HepG2 (cell line): Measurements from ENCODE around the gene TOP1. TPM values are rescaled to one million over a fixed set of nuclear protein-coding genes. Genes with fewer than 3 reads are reported as not detected.
A peak's percentile ranks its signal among the peaks of the same experiment; 100 is the strongest.
"Not testable (repeated sequence)": the region's sequence is repeated elsewhere in the genome, so short reads cannot be mapped to it uniquely, and the experiment has no call there.

Experiments
- ATAC-seq: fragments of 200-7000 bp; cut with Tn5 transposase; 3 replicates; pipeline ENCODE4 v1.9.1; 2020; ENCODE audit warnings: mild to moderate bottlenecking, moderate library complexity
- BruUV-seq: library from RNA; stranded (reverse); fragments of 400-500 nt; replicated peaks from 2 replicates; lab custom pipeline; 2021; lab: Mats Ljungman, UMichigan
- CTCF ChIA-PET: fragments of 300-600 bp; formaldehyde crosslinking; extraction: SDS; loops from one replicate; lab custom pipeline; 2021; ENCODE audit warnings: low total read pairs, inconsistent platforms, low intra/inter-chr PET ratio; lab: Yijun Ruan, JAX
- POLR2A ChIA-PET: fragments of 350-600 bp; sonication (Branson Sonifier 250); formaldehyde crosslinking; loops from one replicate; lab custom pipeline; 2020; ENCODE audit warnings: antibody characterized with exemption, inconsistent platforms; lab: Yijun Ruan, JAX
- DNase-seq: peaks from one replicate; pipeline ENCODE4 v3.0.0-alpha.2; 2015; ENCODE audit warnings: low spot score
- FAIRE-seq: peaks from 3 replicates; lab custom pipeline; 2011; peaks lifted over from hg19 to GRCh38; lab: Jason Lieb, UNC
- H2AFZ ChIP-seq: one replicate; pipeline ENCODE4 v1.6.1; 2011; ENCODE audit warnings: low read length, inconsistent platforms
- H3K27ac ChIP-seq: fragments of 300-600 bp; 3 replicates; pipeline ENCODE4 v1.8.0; 2011; ENCODE audit warnings: mixed run types, mild to moderate bottlenecking, mixed read lengths, low read length, inconsistent platforms; ENCODE audit not compliant: insufficient read depth; ENCODE audit errors: extremely low read length
- H3K27me3 ChIP-seq, 2 experiments: fragments of 200-600 bp in 1 of 2; 2 replicates in 1 of 2; 3 replicates in 1 of 2; pipeline versions ENCODE4 v1.6.0 to v1.8.0; 2011; ENCODE audit warnings: low read length in 2 of 2, mild to moderate bottlenecking in 2 of 2, moderate library complexity in 2 of 2, inconsistent platforms in 1 of 2; ENCODE audit not compliant: insufficient read depth in 2 of 2, control insufficient read depth in 1 of 2
- H3K36me3 ChIP-seq, 2 experiments: fragments of 200-600 bp in 1 of 2; replicated peaks in 1 of 2; 2 replicates in 1 of 2; 3 replicates in 1 of 2; pipeline versions ENCODE4 v1.5.1 to v1.8.0; 2011; ENCODE audit warnings: low read length in 2 of 2, inconsistent platforms in 1 of 2; ENCODE audit not compliant: insufficient read depth in 2 of 2, control insufficient read depth in 1 of 2
- H3K4me1 ChIP-seq: 2 replicates; pipeline ENCODE4 v1.5.1; 2012; ENCODE audit warnings: low read length, inconsistent platforms; ENCODE audit not compliant: insufficient read depth
- H3K4me2 ChIP-seq: 2 replicates; pipeline ENCODE4 v1.6.0; 2011; ENCODE audit warnings: low read depth, low read length, inconsistent platforms
- H3K4me3 ChIP-seq, 3 experiments: fragments of 200-600 bp in 1 of 3; sonication (generic), shearing (Covaris generic) in 1 of 3; replicated peaks in 1 of 3; 2 replicates each; pipeline ENCODE4 v1.5.1; 2011 to 2016; ENCODE audit warnings: low read length in 3 of 3, inconsistent platforms in 2 of 3, low read depth in 2 of 3, mild to moderate bottlenecking in 2 of 3, control low read depth in 1 of 3, mixed read lengths in 1 of 3; ENCODE audit not compliant: insufficient read depth in 1 of 3
- H3K79me2 ChIP-seq: one replicate; pipeline ENCODE4 v1.6.1; 2011; ENCODE audit warnings: low read length, inconsistent platforms; ENCODE audit not compliant: insufficient read depth
- H3K9ac ChIP-seq: 2 replicates; pipeline ENCODE4 v1.6.0; 2011; ENCODE audit warnings: mild to moderate bottlenecking, low read depth, low read length, inconsistent platforms; ENCODE audit not compliant: insufficient read depth
- H3K9me3 ChIP-seq: 2 replicates; pipeline ENCODE4 v1.5.1; 2012; ENCODE audit warnings: mild to moderate bottlenecking, low read length
- H4K20me1 ChIP-seq: 2 replicates; pipeline ENCODE4 v1.6.0; 2011; ENCODE audit warnings: inconsistent platforms, mild to moderate bottlenecking, low read length, moderate library complexity; ENCODE audit not compliant: insufficient read depth
- CCAR2 ChIP-seq: fragments of 200-400 bp; formaldehyde crosslinking; optimal IDR thresholded peaks from 2 replicates; pipeline ENCODE3; 2018; ENCODE audit warnings: low read depth, mild to moderate bottlenecking, low read length, moderate library complexity
- RELA ChIP-seq: sonication (generic); formaldehyde crosslinking; IDR thresholded peaks from 2 replicates; pipeline ENCODE4 v1.4.0; 2020; ENCODE audit warnings: missing genetic modification reagents
- TFAP4 ChIP-seq: sonication (generic); IDR thresholded peaks from 2 replicates; pipeline ENCODE4 v1.6.1; 2016; ENCODE audit warnings: low read depth, borderline replicate concordance
- ZNF232 ChIP-seq: sonication (generic); formaldehyde crosslinking; IDR thresholded peaks from 2 replicates; pipeline ENCODE4 v1.4.0; 2020; ENCODE audit warnings: missing genetic modification reagents, borderline replicate concordance
- ZNF280D ChIP-seq: sonication (generic); formaldehyde crosslinking; IDR thresholded peaks from 2 replicates; pipeline ENCODE4 v1.5.1; 2020; ENCODE audit warnings: mild to moderate bottlenecking, missing genetic modification reagents
- WGBS: methylation state at CpG from one replicate; pipeline ENCODE4 v1.1.6; 2017; ENCODE audit warnings: low lambda C conversion rate; 5-methylcytosine and 5-hydroxymethylcytosine counted together
- in situ Hi-C: cut with HindIII; loops from 2 replicates; pipeline ENCODE4 v1.10.0; 2017; ENCODE audit warnings: low pct_unique_long_range_greater_than_20kb; ENCODE audit not compliant: extremely low pct_ligation_motif_present
- intact Hi-C: fragments of 100-400 bp; cut with micrococcal nuclease; formaldehyde crosslinking; loops from one replicate; pipeline ENCODE4 v1.10.0; 2022; ENCODE audit not compliant: unreplicated experiment
- polyA plus RNA-seq, 8 experiments: library from polyadenylated mRNA; depleted of rRNA in 3 of 8; stranded (reverse) in 7 of 8; unstranded in 1 of 8; fragments of >200 nt; fragmentation: Illumina TruSeq in 4 of 8; extraction: Trizol in 4 of 8; gene quantifications; 2 replicates each; pipeline versions ENCODE4 v1.2.1 to v1.2.3, GENCODE V29; 2011 to 2016; ENCODE audit warnings: low read depth in 4 of 8, missing spikeins in 1 of 8, mixed read lengths in 1 of 8; ENCODE audit not compliant: insufficient read depth in 1 of 8
- total RNA-seq, 5 experiments: library from RNA; depleted of rRNA; stranded (reverse); fragments of >200 nt; fragmentation: Illumina TruSeq; extraction: Trizol; gene quantifications; 2 replicates each; pipeline ENCODE4 v1.2.3, GENCODE V29; 2016; ENCODE audit warnings: low read depth in 1 of 5

TOP1 gene
- total and polyA plus RNA-seq, 2 of the 13 experiments (the other 11 are each of a cell fraction or from before 2014, with no cell fraction given): 10.2 to 19.4 TPM

DNA sequence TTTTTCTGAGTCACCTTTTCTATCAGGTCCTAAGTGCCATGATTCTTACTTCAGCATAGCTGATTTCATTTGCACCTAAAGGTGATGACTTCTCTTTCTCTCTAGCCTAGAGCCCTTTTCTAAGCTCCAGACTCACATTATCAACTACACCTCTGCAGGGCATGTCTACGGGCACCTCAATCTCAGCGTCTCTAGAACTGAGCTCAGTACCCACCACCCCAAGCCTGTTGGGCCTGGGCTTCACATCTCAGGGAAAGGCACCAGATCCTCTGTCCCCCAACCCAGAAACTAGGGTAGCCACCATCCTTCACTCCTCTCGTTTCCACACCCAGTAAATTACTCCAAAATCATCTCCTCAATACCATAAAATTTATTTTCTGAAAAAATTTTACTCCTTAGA is 98.1 kb downstream of the TOP1 start (continued):
- TF ChIP-seq TFAP4: no peak
- TF ChIP-seq ZNF280D (CRISPR knock-in tag): no peak
- no peak for TF ChIP-seq RELA
- peak; percentile 77 for TF ChIP-seq CCAR2
- TF ChIP-seq ZNF232: no peak

- H3K4me3 ChIP-seq, in situ Hi-C loops, H3K4me2 ChIP-seq, intact Hi-C loops, ATAC-seq, BruUV-seq, H2AFZ ChIP-seq, FAIRE-seq, CTCF ChIA-PET, H3K27me3 ChIP-seq, H3K9me3 ChIP-seq, H3K27ac ChIP-seq, H3K79me2 ChIP-seq, H4K20me1 ChIP-seq, H3K9ac ChIP-seq, DNase-seq: not testable (repeated sequence)
- H3K36me3 ChIP-seq: peaks cover 6 to 14% of the 10 kb centered on the region in 2 experiments; a peak in 4 of 5 replicates
- POLR2A ChIA-PET: interaction anchor here (1.1 kb wide), 1 partner anchor 8 kb away, joined by 4 read pairs; no protein-coding TSS in a partner anchor
- 100% methylated on average over 1 of the region's 3 CpGs for WGBS
- peaks cover 37% of the 10 kb centered on the region for H3K4me1 ChIP-seq
Measured at GRCh38 chr20:41128317-41128716, 99.7 kb downstream of the TOP1 start.
